Measurements from ENCODE around the gene RND1. TPM values are rescaled to one million over a fixed set of nuclear protein-coding genes. Genes with fewer than 3 reads are reported as not detected.
A peak's percentile ranks its signal among the peaks of the same experiment; 100 is the strongest.

RND1 gene
- total RNA-seq, 1 experiment from 2014 or later = 0.11 TPM

- DNase-seq (ENCODE audit: low read depth) = no peak
Measured at GRCh38 chr12:48828841-48829575, 36.7 kb downstream of the RND1 start.

- no peak for DNase-seq (ENCODE audit: low read depth)
Measured at GRCh38 chr12:48828293-48828692, 37.4 kb downstream of the RND1 start.

- DNase-seq (ENCODE audit: low read depth) = no peak
Measured at GRCh38 chr12:48827513-48828096, 38.1 kb downstream of the RND1 start.

GRCh38 chr12:48827026-48827425 is 38.6 kb downstream of the RND1 start:
- no peak for DNase-seq (ENCODE audit: low read depth)

- no peak for DNase-seq (ENCODE audit: low read depth)
Measured at GRCh38 chr12:48826209-48826855, 39.3 kb downstream of the RND1 start.

GRCh38 chr12:48824905-48825304 is 40.8 kb downstream of the RND1 start:
- no peak for DNase-seq (ENCODE audit: low read depth)

GRCh38 chr12:48824112-48824511 is 41.6 kb downstream of the RND1 start:
- no peak for DNase-seq (ENCODE audit: low read depth)

- DNase-seq (ENCODE audit: low read depth) = no peak
Measured at GRCh38 chr12:48823281-48823680, 42.4 kb downstream of the RND1 start.

GRCh38 chr12:48822711-48823110 is 43.0 kb downstream of the RND1 start:
- DNase-seq (ENCODE audit: low read depth) = no peak

GRCh38 chr12:48822139-48822538 is 43.5 kb downstream of the RND1 start:
- no peak for DNase-seq (ENCODE audit: low read depth)

- DNase-seq (ENCODE audit: low read depth) = no peak
Measured at GRCh38 chr12:48819986-48820725, 45.5 kb downstream of the RND1 start.

- no peak for DNase-seq (ENCODE audit: low read depth)
Measured at GRCh38 chr12:48818831-48819590, 46.7 kb downstream of the RND1 start.

- peak; percentile 50 for DNase-seq (ENCODE audit: low read depth)
Measured at GRCh38 chr12:48817873-48818830, 47.5 kb downstream of the RND1 start, which contains the start of gene CACNB3. Gene CACNB3, plus strand, starts transcription at chr12:48818496. Its CDS starts 434 bp downstream, at chr12:48818930.

GRCh38 chr12:48816143-48816854 is 49.4 kb downstream of the RND1 start:
- DNase-seq (ENCODE audit: low read depth) = no peak

GRCh38 chr12:48815126-48816110 is 50.3 kb downstream of the RND1 start:
- DNase-seq (ENCODE audit: low read depth) = peak; percentile 82

- DNase-seq (ENCODE audit: low read depth) = peak; percentile 74
Measured at GRCh38 chr12:48814262-48815125, 51.2 kb downstream of the RND1 start.

All from HT1080 (cell line).